Placental pericyte (primary cell): ENCODE results near the gene FAM83B. TPM values are rescaled to one million over a fixed set of nuclear protein-coding genes. Genes with fewer than 3 reads are reported as not detected.

Experiments used
- total RNA-seq: library from RNA; depleted of rRNA; stranded (reverse); fragments of >200 nt; gene quantifications from 2 replicates; pipeline ENCODE4 v1.2.3, GENCODE V29; 2012

Gene FAM83B
- total RNA-seq: 0.44 and 0.86 TPM in 2 replicates

GRCh38 chr6:54846243-54846856 lies at the start of gene FAM83B:
FAM83B (plus strand) TSS chr6:54846771; CDS start chr6:54870247, 23,476 bp downstream.

